Inflammatory macrophage treated with lipopolysaccharide for 4 hours (primary cell): ENCODE results near the gene SYCP2.
"Not testable (repeated sequence)": the region's sequence is repeated elsewhere in the genome, so short reads cannot be mapped to it uniquely, and the experiment has no call there.

Experiments
- DNase-seq: peaks from one replicate; pipeline ENCODE4 v3.0.0-alpha.2; 2020

Gene SYCP2, protein sequence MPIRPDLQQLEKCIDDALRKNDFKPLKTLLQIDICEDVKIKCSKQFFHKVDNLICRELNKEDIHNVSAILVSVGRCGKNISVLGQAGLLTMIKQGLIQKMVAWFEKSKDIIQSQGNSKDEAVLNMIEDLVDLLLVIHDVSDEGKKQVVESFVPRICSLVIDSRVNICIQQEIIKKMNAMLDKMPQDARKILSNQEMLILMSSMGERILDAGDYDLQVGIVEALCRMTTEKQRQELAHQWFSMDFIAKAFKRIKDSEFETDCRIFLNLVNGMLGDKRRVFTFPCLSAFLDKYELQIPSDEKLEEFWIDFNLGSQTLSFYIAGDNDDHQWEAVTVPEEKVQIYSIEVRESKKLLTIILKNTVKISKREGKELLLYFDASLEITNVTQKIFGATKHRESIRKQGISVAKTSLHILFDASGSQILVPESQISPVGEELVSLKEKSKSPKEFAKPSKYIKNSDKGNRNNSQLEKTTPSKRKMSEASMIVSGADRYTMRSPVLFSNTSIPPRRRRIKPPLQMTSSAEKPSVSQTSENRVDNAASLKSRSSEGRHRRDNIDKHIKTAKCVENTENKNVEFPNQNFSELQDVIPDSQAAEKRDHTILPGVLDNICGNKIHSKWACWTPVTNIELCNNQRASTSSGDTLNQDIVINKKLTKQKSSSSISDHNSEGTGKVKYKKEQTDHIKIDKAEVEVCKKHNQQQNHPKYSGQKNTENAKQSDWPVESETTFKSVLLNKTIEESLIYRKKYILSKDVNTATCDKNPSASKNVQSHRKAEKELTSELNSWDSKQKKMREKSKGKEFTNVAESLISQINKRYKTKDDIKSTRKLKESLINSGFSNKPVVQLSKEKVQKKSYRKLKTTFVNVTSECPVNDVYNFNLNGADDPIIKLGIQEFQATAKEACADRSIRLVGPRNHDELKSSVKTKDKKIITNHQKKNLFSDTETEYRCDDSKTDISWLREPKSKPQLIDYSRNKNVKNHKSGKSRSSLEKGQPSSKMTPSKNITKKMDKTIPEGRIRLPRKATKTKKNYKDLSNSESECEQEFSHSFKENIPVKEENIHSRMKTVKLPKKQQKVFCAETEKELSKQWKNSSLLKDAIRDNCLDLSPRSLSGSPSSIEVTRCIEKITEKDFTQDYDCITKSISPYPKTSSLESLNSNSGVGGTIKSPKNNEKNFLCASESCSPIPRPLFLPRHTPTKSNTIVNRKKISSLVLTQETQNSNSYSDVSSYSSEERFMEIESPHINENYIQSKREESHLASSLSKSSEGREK (N-terminal part only)

DNA sequence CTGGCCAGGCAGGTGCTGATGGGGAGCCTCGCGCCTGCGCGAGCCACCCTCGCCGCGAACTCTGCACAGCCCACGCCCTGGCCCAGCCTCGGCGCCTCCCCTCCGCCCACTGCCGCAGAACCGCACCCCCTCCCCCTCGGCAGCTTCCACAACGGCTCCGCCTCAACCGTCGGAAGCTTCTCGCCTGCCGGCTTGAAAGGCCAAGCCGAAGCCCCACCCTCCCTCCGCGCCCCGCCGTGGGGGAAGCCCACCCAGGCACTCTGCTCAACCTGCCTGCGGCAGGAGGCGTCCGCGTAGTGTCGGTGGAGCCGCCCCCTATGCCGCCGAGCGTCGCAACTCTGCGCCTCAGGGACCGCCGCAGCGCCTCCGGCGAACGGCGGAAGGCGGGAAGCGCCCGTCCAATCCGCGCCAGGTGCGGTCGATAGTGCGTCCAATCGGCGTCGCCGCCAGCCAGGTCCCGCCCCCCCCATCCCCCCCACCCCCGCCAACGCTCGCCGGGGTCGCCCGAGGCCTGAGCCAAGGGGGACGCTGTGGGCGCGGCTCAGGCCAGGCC, at the start of gene SYCP2:
Gene SYCP2 (minus strand): TSS at position 342 of the 553 bp plus-strand sequence. CDS start 11,224 bp downstream, outside the sequence.
- DNase-seq, result peak; percentile 22

DNA sequence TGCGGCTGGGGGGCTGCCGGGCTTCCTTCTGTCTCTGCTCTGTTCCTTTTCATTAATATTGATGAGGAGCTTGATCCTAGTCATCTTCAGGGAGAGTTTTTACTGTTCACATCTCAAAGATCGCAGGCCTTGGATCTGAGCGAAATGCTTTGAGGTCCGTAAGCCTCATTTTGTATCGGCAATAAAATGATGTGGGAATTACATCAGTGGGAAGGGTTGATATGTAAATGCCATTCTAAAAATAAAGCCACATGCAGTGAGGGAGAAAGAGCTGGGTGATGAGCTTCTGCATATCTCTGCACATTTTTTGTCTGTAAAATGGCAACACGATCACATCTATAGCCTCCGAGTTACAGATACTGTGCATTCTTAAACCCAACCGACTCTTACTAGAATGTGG, 49.6 kb upstream of the SYCP2 start:
- no peak for DNase-seq

DNA sequence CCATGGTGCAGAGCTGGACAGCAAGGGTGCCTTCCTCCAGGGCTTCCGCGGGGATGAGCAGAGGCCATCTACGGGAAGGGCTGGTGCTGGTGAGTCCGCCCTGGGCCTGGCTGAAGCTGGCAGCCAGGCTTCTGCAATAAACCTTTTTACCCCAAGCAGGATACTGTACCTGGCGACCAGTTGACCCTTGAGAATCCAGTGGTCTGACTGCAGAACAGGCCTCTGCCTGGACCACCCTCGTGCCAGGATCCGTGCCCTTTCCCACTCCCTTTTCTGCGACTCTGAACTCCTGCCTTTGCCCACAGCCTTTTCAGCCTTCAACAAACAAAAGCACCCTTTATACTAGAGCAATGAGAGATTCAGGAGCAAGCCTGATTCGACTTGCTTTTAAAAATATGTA, 43.6 kb upstream of the SYCP2 start:
- DNase-seq, result no peak

DNA sequence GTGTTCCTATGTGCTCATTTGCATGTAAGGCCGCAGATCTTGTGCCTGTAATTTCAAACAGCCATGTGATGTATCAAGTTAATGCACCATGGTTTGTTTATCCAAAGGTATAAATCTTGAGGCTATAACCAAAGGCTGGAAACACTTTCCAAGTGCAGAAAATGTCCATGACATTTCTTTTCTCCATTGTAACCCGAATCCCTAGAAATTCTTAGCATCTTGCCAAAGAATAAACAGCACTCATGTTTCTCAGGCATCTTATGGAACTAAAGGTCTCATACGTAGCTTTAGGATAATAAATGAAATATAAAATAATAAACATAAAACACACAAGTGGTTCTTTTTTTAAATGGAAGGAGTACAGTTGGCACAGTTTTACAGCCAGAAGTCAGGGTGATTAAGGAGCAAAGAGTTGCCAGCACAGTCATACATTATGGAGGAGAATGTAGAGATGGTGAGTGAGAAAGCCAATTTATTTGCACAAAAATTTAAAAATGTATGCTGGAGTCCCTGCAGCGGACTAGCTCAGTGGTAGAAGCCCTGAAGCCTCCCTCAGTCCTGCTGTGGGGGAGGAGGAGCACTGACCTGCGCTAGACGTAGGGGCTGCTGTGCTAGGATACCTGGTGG, 42.8 kb upstream of the SYCP2 start:
- DNase-seq, result no peak

DNA sequence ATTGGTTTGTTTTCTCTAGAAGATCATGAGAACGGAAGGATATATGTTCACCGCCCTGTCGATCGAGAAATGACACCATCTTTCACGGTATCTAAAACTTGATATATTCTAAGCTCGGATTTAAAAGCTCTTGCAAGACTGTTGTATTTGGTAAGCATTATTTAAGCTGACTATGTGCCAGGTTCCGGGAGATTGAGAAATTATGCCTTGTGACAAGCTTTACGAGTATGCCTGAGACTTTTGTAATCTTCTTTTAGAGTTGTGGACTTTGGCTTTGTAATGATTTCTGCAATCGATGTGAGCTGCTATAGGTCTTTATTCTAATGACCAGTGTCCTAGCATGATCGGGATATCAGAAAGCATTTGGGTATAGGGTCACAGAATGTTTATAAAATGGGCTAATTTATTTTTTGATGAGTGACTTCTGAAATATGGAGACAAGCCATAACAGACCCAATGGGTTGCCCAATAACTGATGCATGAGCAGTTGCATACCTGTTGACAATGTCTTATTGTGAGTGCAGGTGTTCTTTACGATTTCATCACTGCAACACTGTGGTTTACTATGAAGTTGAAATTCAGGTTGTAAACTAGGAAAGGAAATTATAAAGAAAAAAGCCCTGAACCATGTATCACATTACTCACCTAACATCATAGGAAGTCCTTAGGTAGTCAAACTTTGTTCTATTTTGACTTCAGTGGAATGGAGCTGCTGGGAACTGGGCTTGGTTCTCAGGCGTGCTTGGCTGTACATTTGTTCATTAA, 38.8 kb upstream of the SYCP2 start:
- peak; percentile 57 for DNase-seq

DNA sequence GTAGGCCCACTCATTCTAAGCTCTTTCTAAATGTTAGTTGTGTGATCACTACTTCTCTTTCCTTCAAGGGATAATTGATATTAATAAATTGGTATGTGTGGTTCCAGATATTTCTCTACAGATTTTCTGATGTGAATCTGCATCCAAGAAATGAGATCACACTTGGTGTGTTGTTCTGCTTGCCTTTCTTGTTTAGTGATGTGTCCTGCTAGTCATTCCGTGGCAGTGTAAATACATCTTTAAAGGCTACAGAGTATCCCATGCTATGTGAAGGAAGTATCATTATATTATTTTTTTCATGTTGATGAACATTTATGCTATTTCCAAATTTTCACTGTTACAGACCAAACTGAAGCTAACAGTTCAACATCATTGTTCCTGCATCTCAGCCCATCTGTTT, 38.0 kb upstream of the SYCP2 start:
- no peak for DNase-seq

DNA sequence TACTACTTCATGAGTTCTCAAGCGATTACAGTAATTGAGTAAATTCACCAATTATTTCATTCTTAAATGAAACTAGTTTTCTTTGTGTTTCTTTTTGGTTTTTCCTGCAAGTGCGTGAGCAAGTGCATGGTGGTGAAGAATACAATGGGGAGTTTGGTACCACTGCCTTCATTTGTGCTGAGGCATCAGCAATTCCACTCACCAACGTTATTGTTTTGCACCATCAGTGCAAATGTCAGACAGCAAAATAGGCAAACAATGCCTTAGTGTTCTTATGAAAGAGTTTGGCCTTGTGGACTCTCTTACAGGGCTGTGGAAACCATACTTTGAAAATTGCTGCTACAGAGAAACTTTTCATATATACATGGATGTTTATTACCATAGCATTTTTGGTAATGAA, 33.0 kb upstream of the SYCP2 start:
- no peak for DNase-seq

DNA sequence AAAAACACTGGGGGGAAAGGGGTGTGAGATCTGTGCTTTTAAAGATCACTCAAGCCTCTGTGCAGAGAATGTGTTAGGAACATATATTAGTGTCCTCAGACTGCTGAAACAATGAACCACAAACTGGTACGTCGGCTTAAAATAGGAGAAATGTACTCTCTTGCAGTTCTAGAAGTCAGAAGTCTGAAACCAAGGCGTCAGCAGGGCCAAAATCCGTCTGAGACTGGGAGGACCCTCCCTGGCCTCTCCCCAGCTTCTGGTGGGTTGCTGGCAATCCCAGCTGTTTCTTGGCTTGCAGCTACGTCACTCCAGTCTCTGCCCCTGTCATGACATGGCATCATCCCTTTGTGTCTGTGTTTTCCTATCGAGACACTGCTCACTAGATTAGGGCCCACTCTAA, 28.7 kb upstream of the SYCP2 start:
- DNase-seq, result no peak

DNA sequence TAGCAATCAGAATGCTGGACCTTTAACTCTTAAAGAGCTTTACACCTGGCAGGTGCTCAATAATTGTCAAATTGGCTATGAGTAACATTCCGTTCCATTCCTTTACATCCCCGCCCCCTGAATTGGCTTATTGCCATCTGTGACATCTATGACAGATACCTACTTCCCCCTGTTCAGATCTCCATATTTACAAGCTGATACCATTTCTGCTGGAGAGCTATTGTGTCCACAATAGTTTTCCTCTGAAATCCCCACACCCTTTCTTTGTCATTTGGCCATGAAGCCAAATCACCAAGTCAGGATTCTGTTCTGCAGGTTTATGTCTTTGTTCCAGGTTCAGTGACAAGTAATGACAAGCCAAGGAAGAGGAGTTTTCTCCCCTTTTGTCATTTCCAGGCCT, 28.0 kb upstream of the SYCP2 start:
- no peak for DNase-seq

DNA sequence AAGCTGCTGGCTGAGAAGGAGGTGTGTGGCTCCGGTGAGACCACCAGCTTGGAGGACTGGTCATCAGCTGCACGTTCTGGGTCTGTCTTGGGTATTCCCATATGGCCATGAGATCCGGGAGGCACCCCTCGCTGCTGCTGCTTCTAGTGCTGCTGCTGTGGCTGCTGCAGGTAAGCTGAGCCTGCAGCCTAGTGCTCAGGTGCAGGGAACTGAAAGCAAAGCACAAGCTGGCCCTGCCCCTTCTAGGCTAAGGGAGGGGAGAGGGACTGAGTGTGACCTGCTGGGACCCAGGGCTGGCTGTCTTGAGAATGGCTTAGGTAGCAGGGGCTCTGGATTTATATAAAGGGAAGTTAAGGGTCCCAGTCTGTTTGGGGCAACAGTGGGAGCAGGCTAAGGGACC, 25.2 kb upstream of the SYCP2 start:
- no peak for DNase-seq

DNA sequence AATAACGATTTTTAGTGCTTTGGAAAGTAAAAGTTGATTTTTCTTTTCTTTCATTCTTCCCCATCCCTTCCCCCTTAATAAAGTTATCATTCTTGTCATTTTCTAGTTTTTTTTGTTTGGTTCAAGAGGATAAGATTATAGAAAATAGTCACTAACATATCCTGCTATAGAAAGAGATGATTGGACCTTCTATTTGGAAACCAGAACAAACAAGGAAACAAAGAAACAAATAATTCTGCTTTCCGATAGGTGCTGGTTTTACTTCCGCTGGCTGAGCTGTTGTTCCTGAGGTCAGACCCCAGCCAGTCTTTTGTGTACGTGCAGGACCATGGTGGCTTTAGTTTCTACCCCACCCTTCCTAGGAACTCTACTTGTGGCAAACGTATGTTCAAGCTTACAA, 24.7 kb upstream of the SYCP2 start, which contains the start of gene CDH26:
Gene CDH26 (plus strand): TSS at position 301 of the 400 bp plus-strand sequence. CDS start 304 bp downstream, outside the sequence.
- DNase-seq, result no peak

DNA sequence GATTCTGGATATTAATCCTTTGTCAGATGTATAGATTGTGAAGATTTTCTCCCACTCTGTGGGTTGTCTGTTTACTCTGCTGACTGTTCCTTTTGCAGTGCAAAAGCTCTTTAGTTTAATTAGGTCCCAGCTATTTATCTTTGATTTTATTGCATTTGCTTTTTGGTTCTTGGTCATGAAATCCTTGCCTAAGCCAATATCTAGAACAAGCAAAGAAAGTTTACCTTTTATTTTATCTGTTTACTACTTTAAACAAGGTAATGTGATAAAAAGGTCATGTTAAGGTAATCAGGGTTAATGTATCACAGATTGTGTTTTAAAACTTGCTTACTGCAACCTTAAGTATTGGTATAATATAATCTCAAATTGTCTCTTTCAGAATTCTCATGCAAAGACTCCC, 24.1 kb upstream of the SYCP2 start:
- not testable (repeated sequence) for DNase-seq

DNA sequence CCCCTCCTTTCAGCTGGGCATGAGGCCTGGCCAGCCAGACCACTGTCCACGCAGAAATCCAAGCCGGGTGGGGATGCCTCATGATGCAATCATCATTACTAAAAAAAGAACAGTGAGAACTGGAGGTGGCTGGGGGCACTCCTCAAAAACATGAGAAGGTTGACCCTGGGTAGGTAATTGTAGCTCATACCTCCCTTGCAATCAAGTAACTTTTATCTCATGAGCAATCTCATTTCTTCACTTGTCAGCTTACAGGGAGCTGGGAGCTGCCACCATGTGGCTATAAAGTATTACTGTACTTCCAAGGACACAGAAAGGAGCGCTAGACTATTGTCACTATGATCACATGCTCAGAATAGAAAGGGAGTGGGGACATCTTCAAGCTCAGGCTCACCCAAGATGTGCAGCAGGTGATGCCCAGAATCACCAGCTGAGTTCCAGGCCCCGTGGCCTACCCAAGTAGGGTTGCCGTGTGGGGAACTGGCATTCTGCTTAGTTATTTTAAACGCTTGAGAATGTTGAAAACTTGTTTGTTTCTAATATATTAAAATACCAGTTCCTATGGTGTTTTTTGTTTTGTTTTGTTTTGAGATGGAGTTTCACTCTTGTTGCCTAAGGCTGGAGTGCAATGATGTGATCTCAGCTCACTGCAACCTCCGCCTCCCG, 21.8 kb upstream of the SYCP2 start:
- DNase-seq, result peak; percentile 36

DNA sequence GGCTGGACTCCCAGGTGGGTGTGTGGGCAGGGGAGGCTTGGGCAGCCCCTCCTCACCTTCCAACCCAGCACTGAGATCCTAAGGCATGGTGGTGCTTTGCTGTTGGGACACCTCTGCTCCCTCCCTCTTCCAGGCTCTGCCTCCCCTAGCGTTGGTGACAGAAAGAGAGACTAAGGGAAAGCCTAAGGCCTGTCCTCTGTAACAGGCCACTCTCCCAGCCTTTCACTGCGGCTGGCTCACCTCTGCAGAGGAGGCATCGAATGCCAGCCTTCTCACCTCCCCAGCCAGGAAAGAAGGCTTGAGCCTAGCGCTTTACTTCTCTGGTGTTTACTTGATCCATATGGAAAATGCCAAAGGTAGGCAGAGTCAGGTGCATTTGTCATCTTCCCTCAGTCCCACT, 21.3 kb upstream of the SYCP2 start:
- no peak for DNase-seq

DNA sequence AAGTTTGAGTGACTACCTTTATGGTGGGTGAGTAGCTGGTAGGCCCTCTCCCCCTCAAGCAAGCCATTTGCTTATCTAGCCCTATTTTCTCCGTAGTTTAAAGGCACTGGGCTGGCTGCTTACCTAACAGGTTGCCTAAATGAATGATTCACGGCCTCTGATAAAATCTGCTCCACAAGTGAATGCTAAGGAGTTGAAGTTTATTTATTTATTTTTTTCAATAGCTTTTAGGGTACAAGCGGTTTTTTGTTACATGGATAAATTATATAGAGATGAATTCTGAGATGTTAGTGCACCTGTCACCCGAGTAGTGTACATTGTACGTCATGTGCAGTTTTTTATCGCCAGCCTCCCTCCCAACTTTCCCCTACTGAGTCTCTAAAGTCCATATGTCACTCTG, 16.5 kb upstream of the SYCP2 start:
- no peak for DNase-seq

DNA sequence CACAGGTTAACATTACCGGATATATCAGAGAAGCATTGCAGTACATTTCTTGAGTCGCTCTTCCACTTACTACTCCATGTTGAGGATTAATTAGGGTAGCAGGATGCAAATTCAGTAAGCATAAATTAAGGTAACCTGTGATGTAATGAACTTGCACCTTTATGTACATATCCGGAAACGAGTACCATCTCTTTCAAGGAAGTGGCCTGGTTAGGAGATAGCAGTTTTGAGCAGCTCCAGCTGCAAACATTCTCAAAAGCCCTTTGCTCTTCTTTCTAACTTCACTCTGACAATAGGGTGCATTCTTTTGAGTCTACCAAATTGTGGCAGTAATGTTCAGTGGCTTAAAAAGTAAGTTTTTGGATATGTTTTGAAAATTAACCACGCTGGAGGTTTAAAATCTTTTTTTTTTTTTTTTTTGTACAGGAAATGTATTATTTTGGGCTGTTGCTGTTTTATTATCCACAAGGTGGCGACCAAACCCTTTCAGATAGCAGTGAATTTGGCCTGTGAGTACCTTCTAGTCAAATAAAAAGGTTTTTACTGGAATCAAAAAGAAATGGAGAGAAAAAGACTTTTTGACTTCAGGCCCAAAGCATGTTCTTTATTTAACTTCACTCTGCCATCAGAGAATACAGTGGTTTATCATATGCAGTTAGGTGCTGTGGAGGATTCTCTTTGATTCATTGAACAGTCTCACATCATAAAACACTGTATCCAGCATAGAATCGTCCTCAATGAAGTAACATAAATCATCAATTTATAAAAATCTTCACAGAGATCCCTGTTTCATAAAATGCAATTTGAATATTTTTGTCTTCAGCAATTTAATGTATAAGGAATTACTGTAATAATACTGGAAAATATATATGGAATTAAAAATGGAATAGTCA, 15.6 kb upstream of the SYCP2 start:
- DNase-seq, result peak; percentile 59

DNA sequence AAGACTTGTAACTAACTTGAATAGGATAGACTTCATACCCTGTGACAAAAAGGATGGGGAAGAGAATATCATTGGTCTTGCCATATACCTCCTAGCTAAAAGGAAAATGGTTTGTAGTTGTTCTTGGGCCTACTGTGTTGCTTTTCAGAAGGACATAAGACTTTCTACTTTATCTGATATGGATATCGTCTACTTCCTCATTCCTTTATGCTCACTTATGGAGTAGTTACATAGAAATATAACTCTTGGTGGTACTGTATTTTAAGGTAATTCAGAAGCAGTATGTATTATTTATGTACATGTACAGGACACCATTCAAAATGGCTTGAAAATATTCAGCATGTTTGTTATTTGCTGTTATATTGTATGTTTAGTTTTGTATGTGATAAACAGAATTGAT, 14.8 kb upstream of the SYCP2 start:
- DNase-seq, result no peak

DNA sequence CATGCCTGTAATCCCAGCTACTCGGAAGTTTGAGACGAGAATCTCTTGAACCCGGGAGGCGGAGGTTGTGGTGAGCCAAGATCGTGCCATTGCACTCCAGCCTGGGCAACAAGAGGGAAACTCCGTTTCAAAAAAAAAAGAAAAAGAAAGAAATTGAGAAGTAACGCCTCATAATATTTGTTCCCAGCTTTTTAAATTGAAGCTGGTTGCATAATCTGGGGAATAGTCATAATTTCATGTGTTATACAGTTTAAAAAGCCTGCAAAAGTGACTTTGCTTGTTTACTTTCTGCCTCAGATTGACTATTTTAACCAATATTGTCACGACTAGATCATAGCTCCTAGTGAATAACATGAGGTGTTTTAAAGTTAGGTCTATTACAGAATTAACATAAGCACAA, 13.9 kb upstream of the SYCP2 start:
- peak; percentile 58 for DNase-seq

DNA sequence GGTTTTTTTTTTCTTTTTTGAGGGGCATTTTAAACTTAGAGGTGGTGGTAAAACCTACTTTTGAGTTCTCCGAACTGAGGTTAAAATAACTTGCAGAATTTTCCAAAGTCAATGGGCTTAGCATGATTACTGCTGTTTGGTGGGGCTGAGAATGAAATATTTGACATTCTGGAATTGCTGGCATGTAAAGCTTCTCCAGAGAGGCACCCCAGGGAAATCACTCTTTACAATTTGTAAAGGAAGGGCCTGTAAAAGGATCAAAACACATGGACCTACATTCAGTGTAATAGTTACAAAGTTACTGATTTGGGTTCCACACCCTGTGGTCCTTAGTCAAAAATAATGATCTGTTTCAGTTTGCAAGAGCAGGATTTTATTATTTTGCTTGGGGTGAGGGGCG, 12.3 kb upstream of the SYCP2 start:
- DNase-seq, result no peak

DNA sequence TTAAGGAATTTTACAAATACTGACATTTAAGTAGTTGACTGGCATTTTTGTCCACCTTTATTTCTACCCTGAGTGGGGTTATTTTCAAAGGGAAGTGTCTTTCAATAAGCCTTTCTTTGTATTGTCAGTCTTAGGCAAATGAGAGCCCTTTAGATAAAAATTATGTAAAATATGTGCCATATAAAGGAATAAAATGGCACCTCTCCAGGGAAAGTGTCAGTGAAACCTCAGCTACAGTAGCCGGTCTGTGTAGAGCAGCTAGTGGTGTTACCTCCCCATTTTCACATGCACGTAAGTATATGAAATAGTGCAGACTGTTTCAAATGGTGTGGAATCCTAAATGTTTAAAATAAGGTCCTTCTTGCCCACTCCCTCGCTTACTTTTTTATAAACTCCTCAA, 11.7 kb upstream of the SYCP2 start:
- DNase-seq, result no peak
